IMR-90 (cell line): Measurements from ENCODE around the gene ADAMTS5. TPM values are rescaled to one million over a fixed set of nuclear protein-coding genes. Genes with fewer than 3 reads are reported as not detected.
A peak's percentile ranks its signal among the peaks of the same experiment; 100 is the strongest.

Experiments used
- ATAC-seq: fragments of 200-7000 bp; cut with Tn5 transposase; 2 replicates; pipeline ENCODE4 v1.9.1; 2020; ENCODE audit warnings: low read depth, mild to moderate bottlenecking, moderate library complexity
- BruUV-seq: library from RNA; stranded (reverse); fragments of 400-500 nt; replicated peaks from 2 replicates; lab custom pipeline; 2021; lab: Mats Ljungman, UMichigan
- CTCF ChIA-PET: fragments of 300-600 bp; formaldehyde crosslinking; extraction: SDS; loops from one replicate; lab custom pipeline; 2021; ENCODE audit warnings: antibody characterized with exemption; lab: Yijun Ruan, JAX
- POLR2A ChIA-PET: fragments of 300-600 bp; sonication (Branson Sonifier 250); formaldehyde crosslinking; loops from one replicate; lab custom pipeline; 2022; ENCODE audit warnings: antibody characterized with exemption; ENCODE audit not compliant: unreplicated experiment; lab: Charles Lee
- DNase-seq: peaks from one replicate; pipeline ENCODE4 v3.0.0; 2013
- H2AFZ ChIP-seq: replicated peaks from 2 replicates; pipeline ENCODE3; 2013; ENCODE audit warnings: low read length, mild to moderate bottlenecking; ENCODE audit not compliant: poor library complexity
- H2AK5ac ChIP-seq: 2 replicates; pipeline ENCODE4 v1.6.1; 2013; ENCODE audit warnings: low read depth, low read length, inconsistent platforms
- H2AK9ac ChIP-seq: replicated peaks from 2 replicates; pipeline ENCODE3; 2013; ENCODE audit warnings: mild to moderate bottlenecking, low read depth, low read length, moderate library complexity; ENCODE audit not compliant: poor library complexity
- H2BK120ac ChIP-seq: 2 replicates; pipeline ENCODE4 v1.6.1; 2013; ENCODE audit warnings: low read depth, low read length, inconsistent platforms
- H2BK15ac ChIP-seq: 3 replicates; pipeline ENCODE4 v1.6.1; 2013; ENCODE audit warnings: low read depth, low read length, inconsistent platforms
- H2BK20ac ChIP-seq: 2 replicates; pipeline ENCODE4 v1.6.1; 2013; ENCODE audit warnings: low read depth, mild to moderate bottlenecking, inconsistent platforms, low read length, moderate library complexity
- H2BK5ac ChIP-seq: 2 replicates; pipeline ENCODE4 v1.6.1; 2013; ENCODE audit warnings: mild to moderate bottlenecking, low read depth, low read length, inconsistent platforms; ENCODE audit not compliant: poor library complexity, severe bottlenecking
- H3K14ac ChIP-seq: replicated peaks from 2 replicates; pipeline ENCODE4 v1.6.1; 2013; ENCODE audit warnings: low read depth, low read length, inconsistent platforms
- H3K18ac ChIP-seq: 2 replicates; pipeline ENCODE4 v1.6.1; 2013; ENCODE audit warnings: low read depth, low read length, control low read depth
- H3K23ac ChIP-seq: 2 replicates; pipeline ENCODE4 v1.6.1; 2013; ENCODE audit warnings: low read depth, low read length, inconsistent platforms
- H3K27ac ChIP-seq: 2 replicates; pipeline ENCODE4 v1.5.1; 2013; ENCODE audit warnings: mild to moderate bottlenecking, control low read depth, low read length; ENCODE audit not compliant: insufficient read depth
- H3K27me3 ChIP-seq: 2 replicates; pipeline ENCODE4 v1.6.1; 2013; ENCODE audit warnings: low read length; ENCODE audit not compliant: control insufficient read depth, insufficient read depth
- H3K36me3 ChIP-seq: 2 replicates; pipeline ENCODE4 v1.6.1; 2013; ENCODE audit warnings: low read length, mixed read lengths; ENCODE audit not compliant: control insufficient read depth, insufficient read depth
- H3K4ac ChIP-seq: 2 replicates; pipeline ENCODE4 v1.6.1; 2013; ENCODE audit warnings: low read depth, low read length, inconsistent platforms
- H3K4me1 ChIP-seq: 2 replicates; pipeline ENCODE4 v1.6.1; 2013; ENCODE audit warnings: low read length, mixed read lengths; ENCODE audit not compliant: control insufficient read depth, insufficient read depth
- H3K4me2 ChIP-seq: 2 replicates; pipeline ENCODE4 v1.6.1; 2013; ENCODE audit warnings: low read depth, mild to moderate bottlenecking, control low read depth, low read length, moderate library complexity
- H3K4me3 ChIP-seq: 2 replicates; pipeline ENCODE4 v1.5.1; 2013; ENCODE audit warnings: low read depth, mild to moderate bottlenecking, control low read depth, low read length, moderate library complexity; ENCODE audit not compliant: insufficient read depth
- H3K56ac ChIP-seq: 2 replicates; pipeline ENCODE4 v1.6.1; 2013; ENCODE audit warnings: low read length, inconsistent platforms; ENCODE audit not compliant: insufficient read depth; ENCODE audit errors: extremely low read depth
- H3K79me1 ChIP-seq, 2 experiments: 2 replicates each; pipeline ENCODE4 v1.6.1; 2013; ENCODE audit warnings: low read length in 2 of 2, inconsistent platforms in 1 of 2, low read depth in 1 of 2
- H3K9ac ChIP-seq: 2 replicates; pipeline ENCODE4 v1.6.1; 2013; ENCODE audit warnings: low read depth, low read length, control low read depth
- H3K9me1 ChIP-seq: 2 replicates; pipeline ENCODE4 v1.6.1; 2013; ENCODE audit warnings: low read length, inconsistent platforms; ENCODE audit not compliant: insufficient read depth
- H3K9me3 ChIP-seq: 2 replicates; pipeline ENCODE4 v1.6.1; 2013; ENCODE audit warnings: low read length; ENCODE audit not compliant: control insufficient read depth, insufficient read depth
- H4K20me1 ChIP-seq: 2 replicates; pipeline ENCODE4 v1.6.1; 2013; ENCODE audit warnings: low read length, inconsistent platforms; ENCODE audit not compliant: insufficient read depth
- H4K5ac ChIP-seq: 2 replicates; pipeline ENCODE4 v1.6.1; 2013; ENCODE audit warnings: mild to moderate bottlenecking, low read depth, low read length, control low read depth
- H4K8ac ChIP-seq, 2 experiments: 2 replicates each; pipeline ENCODE4 v1.6.1; 2013; ENCODE audit warnings: low read depth in 2 of 2, low read length in 2 of 2, control low read depth in 1 of 2, inconsistent platforms in 1 of 2
- H4K91ac ChIP-seq: 2 replicates; pipeline ENCODE4 v1.6.1; 2013; ENCODE audit warnings: low read depth, low read length, inconsistent platforms; ENCODE audit not compliant: insufficient read depth
- CTCF ChIP-seq: conservative IDR thresholded peaks from 2 replicates; pipeline ENCODE4 v1.5.1; 2012; ENCODE audit warnings: mild to moderate bottlenecking, low read depth, low read length, improper control_type of control experiment
- MAFK ChIP-seq: IDR thresholded peaks from 2 replicates; pipeline ENCODE4 v1.6.1; 2012; ENCODE audit warnings: low read depth, low read length, improper control_type of control experiment
- RAD21 ChIP-seq: IDR thresholded peaks from 2 replicates; pipeline ENCODE4 v1.6.1; 2012; ENCODE audit warnings: low read length, improper control_type of control experiment
- SMC3 ChIP-seq: fragments of 150-350 bp; IDR thresholded peaks from 2 replicates; pipeline ENCODE4 v1.6.1; 2016; ENCODE audit warnings: low read depth, mild to moderate bottlenecking, antibody characterized with exemption, low read length, moderate library complexity
- WGBS, 2 experiments: methylation state at CpG; one replicate each; pipeline versions ENCODE4 v1.1.5 to v1.1.7; 2013; ENCODE audit warnings: missing lambda C conversion rate in 2 of 2; ENCODE audit not compliant: insufficient read length in 1 of 2; ENCODE audit errors: extremely low coverage in 2 of 2; 5-methylcytosine and 5-hydroxymethylcytosine counted together
- dilution Hi-C: fragments of 300-500 bp; cut with HindIII; formaldehyde crosslinking; loops from one replicate; pipeline ENCODE4 v1.14.3; 2018; ENCODE audit warnings: low sequenced_read_pairs; ENCODE audit not compliant: unreplicated experiment
- in situ Hi-C: fragments of 300-500 bp; cut with MboI; formaldehyde crosslinking; loops from 3 replicates; pipeline ENCODE4 v1.14.3; 2019; ENCODE audit warnings: low sequenced_read_pairs, inconsistent platforms, mixed read lengths
- intact Hi-C: fragments of 100-400 bp; cut with micrococcal nuclease; formaldehyde crosslinking; loops from 2 replicates; pipeline ENCODE4 v1.10.0; 2022
- polyA plus RNA-seq, 3 experiments: library from polyadenylated mRNA; depleted of rRNA; stranded (reverse); fragments of >200 nt; gene quantifications; 2 replicates each; pipeline ENCODE4 v1.2.3, GENCODE V29; 2012; ENCODE audit warnings: low replicate concordance in 1 of 3
- total RNA-seq: library from RNA; depleted of rRNA; stranded (reverse); fragments of >200 nt; gene quantifications from 2 replicates; pipeline ENCODE4 v1.2.3, GENCODE V29; 2012

ADAMTS5 gene
- total and polyA plus RNA-seq, 2 of the 4 experiments (the other 2 are of a cell fraction), result 0.54 to 0.58 TPM

GRCh38 chr21:26881504-26882228, 85.2 kb downstream of the ADAMTS5 start:
- Histone ChIP-seq H3K9me1 (no peaks in the 10 kb centered on the region), H3K79me1 (no peaks in the 10 kb centered on the region), H3K56ac (no peak overlapping the region), H3K23ac (no peak overlapping the region), H2BK5ac (no peak overlapping the region), H3K4me3 (no peak overlapping the region), H3K27ac (no peak overlapping the region), H2BK20ac (no peak overlapping the region), H4K91ac (peak overlapping the region; percentile 55; the same call in 1 of the 2 replicates), H3K14ac (no peak overlapping the region; the same call in 1 of the 2 replicates), H2AK5ac (no peak overlapping the region), H2AFZ (no peak overlapping the region), H3K9me3 (no peaks in the 10 kb centered on the region), H2AK9ac (no peak overlapping the region), H3K4me1 (no peaks in the 10 kb centered on the region; the same call in 1 of the 2 replicates), H3K4ac (no peak overlapping the region), H2BK120ac (peak overlapping the region; percentile 39; the same call in 1 of the 2 replicates), H4K20me1 (no peaks in the 10 kb centered on the region), H3K27me3 (no peaks in the 10 kb centered on the region), H4K5ac (no peak overlapping the region), H3K9ac (no peak overlapping the region; the same call in 1 of the 2 replicates), H3K4me2 (no peak overlapping the region), H3K18ac (peak overlapping the region; percentile 57), H4K8ac (peak overlapping the region in 1 of 2 experiments; percentile 81; a peak in 1 of 4 replicates), H2BK15ac (0 out of 3 replicates have a peak overlapping the region, but pooled peaks have one; percentile 14), H3K36me3 (no peaks in the 10 kb centered on the region)
- peak; percentile 70 for TF ChIP-seq SMC3
- peak; percentile 48 for TF ChIP-seq CTCF
- TF ChIP-seq MAFK, result no peak
- peak; percentile 66 for TF ChIP-seq RAD21
- in situ Hi-C loops, result no loop called here
- ATAC-seq, result peak; percentile 53; the same call in 1 of the 2 replicates
- intact Hi-C loops, result loop anchor here (1.0 to 5.0 kb wide), 3 partner anchors 86 to 820 kb away; partner anchors contain the start of gene ADAMTS5
- no CpG with 5 or more reads among the region's 4 CpGs for WGBS, 2 experiments
- BruUV-seq, result no TSS peak
- dilution Hi-C loops, result no loop called here
- CTCF ChIA-PET, result interaction anchor here (0.6 to 3.6 kb wide), 6 partner anchors 8 to 767 kb away, joined by 3 to 13 read pairs (median 3); no protein-coding TSS in a partner anchor
- DNase-seq, result peak; percentile 39
- POLR2A ChIA-PET, result no interaction called here
